GM12872 (cell line): ENCODE results near the gene MYRIP.

ENCODE experiments used
- CTCF ChIP-seq: IDR thresholded peaks from 3 replicates; pipeline ENCODE4 v1.5.1; 2011; ENCODE audit warnings: low read depth, mild to moderate bottlenecking, low read length, moderate library complexity; ENCODE audit not compliant: insufficient read depth

Gene MYRIP

DNA sequence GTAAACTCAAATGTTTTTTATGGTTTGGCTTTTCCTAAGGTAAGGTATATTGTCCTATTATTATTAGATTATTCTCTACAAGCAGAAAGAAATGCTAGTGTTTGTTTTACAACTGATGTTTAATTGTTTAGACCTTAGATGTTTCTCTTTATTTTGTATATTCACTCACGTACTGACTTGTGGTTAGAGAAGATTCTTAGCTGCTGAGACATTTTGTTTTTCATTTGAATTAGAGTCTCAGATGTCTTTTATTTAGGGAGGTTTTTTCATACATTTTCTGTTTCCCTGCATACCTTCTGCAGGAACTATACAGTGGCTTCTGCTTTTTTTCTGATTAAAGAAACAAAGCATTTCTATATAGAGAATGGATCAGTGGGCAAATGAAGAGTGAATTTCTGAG lies 110.9 kb downstream of the MYRIP start:
- no peak for TF ChIP-seq CTCF

GRCh38 chr3:39927479-39927878 lies 118.1 kb downstream of the MYRIP start:
- no peak for TF ChIP-seq CTCF

GRCh38 chr3:39933986-39934693 lies 124.7 kb downstream of the MYRIP start:
- TF ChIP-seq CTCF, result no peak

- no peak for TF ChIP-seq CTCF
These were observed 125.3 kb downstream of the MYRIP start for GRCh38 chr3:39934696-39935095.

DNA sequence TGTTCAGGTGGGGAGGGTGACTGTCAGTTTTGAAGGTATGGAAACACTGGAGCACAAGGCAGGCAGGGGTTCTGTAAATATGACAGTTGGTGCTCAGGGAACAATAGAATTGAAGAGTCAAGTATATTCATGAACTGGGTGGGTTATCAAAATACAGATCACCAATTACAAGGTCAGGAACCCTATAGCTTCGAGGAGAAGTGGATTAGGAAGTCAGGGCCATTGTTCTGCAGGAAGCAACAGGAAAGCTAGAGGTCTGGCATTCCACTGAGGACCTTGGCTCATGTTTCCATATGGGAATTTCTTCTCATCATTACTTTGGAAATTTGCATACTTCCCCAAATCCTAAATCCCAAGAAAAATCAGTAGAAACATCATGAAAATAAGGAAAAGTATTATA lies 125.9 kb downstream of the MYRIP start:
- TF ChIP-seq CTCF, result no peak

GRCh38 chr3:39936848-39937247 lies 127.4 kb downstream of the MYRIP start:
- TF ChIP-seq CTCF, result no peak

DNA sequence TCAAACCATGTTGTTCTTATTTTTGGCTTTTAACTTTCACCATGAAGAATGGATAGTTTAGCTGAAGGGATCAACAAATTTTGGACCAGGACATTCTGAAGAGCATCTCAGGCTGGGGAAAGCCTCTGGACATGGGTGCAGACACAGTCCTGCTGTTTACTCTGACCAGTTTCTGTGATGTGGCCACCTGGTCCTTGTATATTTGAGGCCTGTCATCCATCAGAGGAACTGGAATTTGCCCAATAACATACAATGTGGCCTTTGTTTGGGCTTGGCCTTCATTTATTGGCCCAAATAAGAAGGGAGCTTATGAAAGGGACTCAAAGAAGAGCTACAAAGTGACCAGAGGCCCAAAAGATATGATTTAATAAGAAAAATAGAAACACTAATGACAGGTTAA lies 127.9 kb downstream of the MYRIP start:
- no peak for TF ChIP-seq CTCF
